ENCODE results near the gene LGALS3BP.

The LGALS3BP gene

DNA sequence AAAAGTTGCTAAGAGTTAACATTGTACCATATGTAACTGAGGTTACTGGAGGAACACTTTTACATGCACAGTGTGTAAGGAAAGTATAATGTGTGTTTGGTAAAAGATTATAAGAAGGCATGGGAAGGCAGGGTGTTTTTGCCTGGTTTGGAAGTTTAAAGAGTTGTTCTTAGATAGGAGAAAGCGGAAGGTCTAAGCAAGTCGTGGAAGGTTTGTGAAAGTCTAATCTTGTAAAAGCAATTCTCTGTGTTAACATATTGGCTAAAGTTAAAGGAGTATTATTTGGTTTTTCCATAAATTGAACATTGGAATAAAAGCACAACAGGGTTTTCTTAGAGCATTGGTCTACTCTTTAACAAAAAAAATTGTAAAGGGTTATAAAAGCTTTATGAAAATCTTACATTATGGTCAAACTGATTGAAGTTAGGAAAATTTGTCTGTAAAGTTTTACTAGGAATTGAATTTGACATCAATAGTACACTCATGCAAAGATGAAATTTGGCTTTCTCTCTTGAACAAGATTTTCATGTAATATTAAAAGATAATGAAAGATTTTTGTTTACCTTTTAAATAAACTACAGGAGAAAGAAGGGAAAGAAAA is 34.5 kb upstream of the LGALS3BP start:
- DNase-seq, result no peak

- no peak for DNase-seq
These were observed 32.9 kb upstream of the LGALS3BP start for GRCh38 chr17:79012563-79013134.

- DNase-seq, result no peak
These were observed 31.9 kb upstream of the LGALS3BP start for GRCh38 chr17:79011451-79012147.

DNA sequence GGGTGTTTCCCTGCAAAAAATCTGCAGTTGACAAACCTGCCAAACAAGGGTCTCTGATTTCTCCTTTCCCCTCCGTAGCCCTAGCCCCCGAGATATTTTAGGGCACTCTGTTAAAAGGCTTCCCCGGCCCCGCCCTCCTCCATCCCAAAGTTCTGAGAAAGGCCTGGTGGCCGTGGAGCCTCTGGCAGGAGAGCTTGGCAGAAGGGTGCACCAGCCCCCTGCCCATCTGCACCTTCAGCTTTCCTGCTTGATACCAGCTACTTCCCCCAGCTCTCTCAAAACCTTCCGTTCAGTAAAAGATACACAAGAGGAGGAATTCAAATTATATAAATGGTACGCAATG is 30.6 kb upstream of the LGALS3BP start:
- no peak for DNase-seq

GRCh38 chr17:79009397-79010303 is 29.9 kb upstream of the LGALS3BP start, which contains the start of gene CANT1:
Gene CANT1 (minus strand): TSS chr17:79009764. CDS start chr17:78997622, 12,142 bp downstream.
- DNase-seq, result peak; percentile 94

GRCh38 chr17:79008666-79009387 is 29.1 kb upstream of the LGALS3BP start:
- no peak for DNase-seq

DNA sequence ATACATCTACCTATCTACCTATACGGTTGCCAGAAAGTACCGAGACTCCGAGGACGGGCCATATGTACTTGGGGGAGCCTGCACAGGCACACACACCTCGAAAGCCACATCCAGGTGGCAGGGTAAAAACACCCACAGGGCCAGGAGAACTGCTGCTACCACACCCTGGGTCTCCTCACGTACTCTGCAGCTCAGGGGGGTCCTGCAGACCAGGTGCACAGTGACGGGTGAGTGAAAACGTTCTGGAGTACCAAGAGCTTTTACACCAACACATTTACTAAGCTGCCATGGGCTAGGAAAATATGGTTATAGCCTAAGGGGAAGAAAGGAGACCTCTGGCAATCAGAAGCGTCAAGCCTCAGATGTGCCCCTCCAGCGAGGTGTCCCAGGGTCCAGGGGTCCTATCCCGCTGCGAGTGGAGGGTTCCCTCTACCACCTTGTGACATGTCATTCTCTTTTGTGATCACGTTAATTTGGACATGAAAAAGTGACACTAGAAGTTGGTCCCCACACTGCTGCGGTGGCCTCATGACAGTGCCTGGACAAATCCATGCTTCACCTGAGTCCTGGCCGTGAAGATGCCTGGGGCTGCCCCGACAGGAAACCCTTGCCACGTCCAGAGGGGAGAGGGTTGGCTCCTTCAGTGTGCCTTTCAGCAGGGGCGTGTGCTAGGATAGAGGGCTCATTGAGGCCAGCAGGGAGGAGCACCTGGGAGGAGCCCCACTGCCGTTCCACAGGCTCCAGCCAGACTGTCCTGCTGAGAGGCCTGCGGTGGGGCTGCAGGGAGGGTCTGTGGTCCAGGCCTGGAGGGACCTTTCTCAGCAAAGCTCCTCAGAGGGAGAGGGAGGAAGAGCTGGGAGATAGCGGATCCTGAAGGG is 28.0 kb upstream of the LGALS3BP start:
- DNase-seq, result no peak

- no peak for DNase-seq
These were observed 27.2 kb upstream of the LGALS3BP start for GRCh38 chr17:79006794-79007503.

DNA sequence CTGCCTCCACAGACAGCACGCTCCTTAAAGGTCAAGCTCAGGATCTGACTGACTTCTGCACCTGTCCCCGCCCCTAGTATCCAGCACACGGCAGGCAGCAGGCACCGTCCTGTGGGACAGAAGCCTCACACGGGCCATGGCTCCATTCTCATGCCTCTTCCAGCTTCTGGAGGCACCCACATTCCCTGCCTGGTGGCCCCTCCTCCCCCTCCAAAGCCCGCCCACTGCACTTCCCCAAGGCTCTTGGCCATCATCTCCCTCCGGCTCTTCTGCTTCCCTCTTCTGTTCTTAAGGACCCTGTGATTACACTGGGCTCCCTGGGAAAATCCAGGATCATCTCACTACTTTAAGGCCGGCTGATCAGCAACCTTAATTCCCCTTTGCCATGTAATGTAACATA is 26.3 kb upstream of the LGALS3BP start:
- DNase-seq, result no peak

DNA sequence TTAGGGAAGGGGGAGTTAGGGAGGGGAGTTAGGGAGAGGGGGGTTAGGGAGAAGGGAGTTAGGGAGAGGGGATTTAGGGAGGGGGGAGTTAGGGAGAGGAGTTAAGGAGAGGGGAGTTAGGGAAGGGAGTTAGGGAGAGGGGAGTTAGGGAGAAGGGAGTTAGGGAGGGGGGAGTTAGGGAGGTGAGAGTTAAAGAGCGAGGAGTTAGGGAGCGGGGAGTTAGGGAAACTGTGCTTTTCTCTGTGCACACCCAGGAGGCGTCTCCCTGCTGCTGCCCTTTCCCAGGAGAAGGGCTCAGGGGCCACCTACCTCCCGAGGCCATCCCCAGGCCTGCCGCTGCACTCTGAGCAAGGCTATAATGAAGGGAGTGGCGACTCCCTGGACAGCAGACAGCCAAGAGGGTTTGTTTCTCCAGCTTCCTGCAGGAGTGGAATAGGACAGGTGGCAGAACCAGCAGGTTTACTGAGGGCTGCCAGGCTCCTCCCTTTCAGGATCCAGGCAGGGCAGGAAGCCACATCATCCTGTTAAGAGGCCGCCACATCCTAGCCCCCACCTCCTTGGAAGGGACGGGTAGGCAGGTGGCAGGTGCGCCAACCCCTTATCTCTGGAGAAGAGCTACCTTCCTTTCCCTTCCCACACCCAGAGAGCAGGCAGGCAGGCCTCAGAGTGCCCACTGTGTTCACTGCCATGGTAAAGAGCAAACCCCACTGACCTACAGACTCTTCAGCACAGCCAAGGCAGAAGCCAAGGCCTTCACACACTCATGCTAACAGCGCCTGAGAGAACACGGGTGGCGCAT is 25.5 kb upstream of the LGALS3BP start:
- DNase-seq, result no peak

- no peak for DNase-seq
These were observed 24.1 kb upstream of the LGALS3BP start for GRCh38 chr17:79003661-79004411.

- no peak for DNase-seq
These were observed 23.3 kb upstream of the LGALS3BP start for GRCh38 chr17:79002796-79003593.

DNA sequence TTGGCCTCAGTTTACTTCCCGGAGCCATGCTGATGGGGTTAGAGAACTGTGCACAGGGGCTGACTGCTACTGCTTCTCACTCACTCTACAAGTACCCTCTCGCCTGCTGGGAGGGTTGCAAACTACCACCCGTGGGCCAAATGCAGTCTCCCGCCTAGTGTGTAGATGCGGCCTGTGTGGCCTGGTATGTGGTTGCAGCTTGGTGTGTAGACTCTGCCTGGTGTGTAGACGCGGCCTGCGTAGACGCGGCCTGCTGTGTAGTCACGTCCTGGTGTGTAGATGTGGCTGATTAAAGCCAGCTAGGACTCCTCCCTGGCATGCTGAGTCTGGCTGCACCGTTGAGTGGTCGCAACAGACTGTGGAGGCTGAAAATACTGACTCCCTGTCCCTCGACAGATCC is 22.6 kb upstream of the LGALS3BP start:
- no peak for DNase-seq

GRCh38 chr17:79001190-79002020 is 21.7 kb upstream of the LGALS3BP start:
- no peak for DNase-seq

GRCh38 chr17:79000396-79001189 is 20.9 kb upstream of the LGALS3BP start:
- no peak for DNase-seq

- no peak for DNase-seq
These were observed 20.2 kb upstream of the LGALS3BP start for GRCh38 chr17:78999947-79000395.

All from hematopoietic multipotent progenitor cell treated with erythropoietin and hydrocortisone succinate and interleukin-3 and kit ligand, for 4 days (in vitro differentiated cells).